Activated T-helper 1 cell treated with anti-CD3 and anti-CD28 coated beads, Interleukin-12 subunit alpha, Interleukin-12 subunit beta, Interleukin-2, Interleukin-4 antibody, amounts not matched to agents 30 ng/mL and 10 ng/mL and 1 ng/mL, durations not matched to agents 14 hours and 24 hours and 36 hours (primary cell): ENCODE measurements around the gene OPCML. TPM values are rescaled to one million over a fixed set of nuclear protein-coding genes. Genes with fewer than 3 reads are reported as not detected.

Experiments used
- DNase-seq: peaks from one replicate; pipeline ENCODE4 v3.0.0; 2021; ENCODE audit warnings: low spot score
- H3K27ac Mint-ChIP-seq: one replicate; pipeline ENCODE4 v1.8.0; 2021; ENCODE audit warnings: mild to moderate bottlenecking, mixed read lengths
- H3K27me3 Mint-ChIP-seq: one replicate; pipeline ENCODE4 v1.8.0; 2022; ENCODE audit warnings: mild to moderate bottlenecking, moderate library complexity, mixed read lengths; ENCODE audit not compliant: insufficient read depth
- H3K36me3 Mint-ChIP-seq: one replicate; pipeline ENCODE4 v1.8.0; 2021; ENCODE audit warnings: low read depth, mixed read lengths
- H3K4me1 Mint-ChIP-seq: one replicate; pipeline ENCODE4 v1.8.0; 2021; ENCODE audit warnings: low read depth, mixed read lengths
- H3K4me3 Mint-ChIP-seq: one replicate; pipeline ENCODE4 v1.8.0; 2021; ENCODE audit warnings: mild to moderate bottlenecking, moderate library complexity, mixed read lengths
- H3K9me3 Mint-ChIP-seq: one replicate; pipeline ENCODE4 v1.8.0; 2021; ENCODE audit warnings: mixed read lengths
- intact Hi-C: fragments of 100-400 bp; cut with micrococcal nuclease; formaldehyde crosslinking; loops from one replicate; pipeline ENCODE4 v1.15.1; 2024
- total RNA-seq: library from RNA; stranded (reverse); gene quantifications from 2 replicates; pipeline ENCODE4 v1.2.3, GENCODE V29; 2022

OPCML gene
- total RNA-seq, 1 donor from 2014 or later: not detected

DNA sequence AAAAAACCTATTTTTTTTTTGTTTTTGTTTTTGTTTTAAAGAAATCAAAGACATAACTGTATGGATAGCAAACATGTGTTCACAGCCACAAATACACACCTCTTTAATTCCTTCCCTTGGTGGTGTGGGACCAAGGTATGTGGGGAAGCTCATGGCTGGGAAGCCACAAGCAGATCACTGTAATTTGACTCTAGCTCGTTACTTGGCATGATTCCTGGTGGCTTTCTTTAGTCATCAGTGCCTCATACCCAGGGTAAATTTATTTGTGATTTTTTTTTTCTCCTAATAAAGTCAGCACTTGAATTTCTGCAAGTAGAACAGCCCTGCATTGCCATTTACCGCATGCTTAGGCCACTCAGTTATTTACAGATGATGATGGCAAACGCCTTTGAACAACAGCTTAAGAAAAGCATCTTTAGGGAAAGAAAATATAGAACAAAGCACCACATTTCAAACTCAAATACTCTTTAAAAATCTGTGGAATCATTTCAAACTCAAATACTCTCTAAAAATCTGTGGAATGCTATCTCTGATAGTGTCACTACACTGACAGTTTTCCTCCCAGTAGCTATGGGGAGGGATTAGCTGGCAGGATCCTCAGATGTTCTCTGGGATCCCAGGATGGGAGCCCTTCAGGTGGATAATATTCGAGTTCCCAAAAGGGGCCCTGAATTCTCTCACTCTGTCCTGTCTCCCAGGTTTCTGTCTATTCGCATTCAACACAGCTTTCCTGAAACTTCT is 687.2 kb downstream of the OPCML start:
- Mint-ChIP-seq H3K27me3 (peaks cover 2% of the 10 kb centered on the region), H3K27ac (no peak overlapping the region), H3K36me3 (no peaks in the 10 kb centered on the region), H3K9me3 (no peaks in the 10 kb centered on the region), H3K4me1 (no peaks in the 10 kb centered on the region), H3K4me3 (no peak overlapping the region)
- intact Hi-C loops: no loop called here
- DNase-seq: no peak

DNA sequence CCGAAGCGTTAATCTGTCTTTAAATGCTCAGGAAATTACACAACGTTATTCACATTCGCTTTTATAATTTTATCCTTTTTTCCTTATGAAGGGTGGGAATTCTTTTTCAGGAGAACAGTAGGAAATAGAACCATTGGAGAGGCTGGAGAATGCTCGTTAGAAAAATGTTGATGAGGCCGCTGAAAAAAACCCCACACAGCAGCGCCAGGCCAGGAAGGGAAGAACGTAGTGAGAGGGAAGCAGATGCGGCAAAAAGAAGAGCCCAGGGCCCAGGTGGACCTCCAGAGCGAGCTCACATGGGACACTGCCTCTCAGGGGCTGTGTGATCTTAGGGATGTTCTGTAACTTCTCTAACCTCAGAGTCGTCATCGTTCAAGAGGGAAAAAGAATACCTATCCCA is 691.6 kb downstream of the OPCML start:
- intact Hi-C loops: no loop called here
- no peak for DNase-seq

DNA sequence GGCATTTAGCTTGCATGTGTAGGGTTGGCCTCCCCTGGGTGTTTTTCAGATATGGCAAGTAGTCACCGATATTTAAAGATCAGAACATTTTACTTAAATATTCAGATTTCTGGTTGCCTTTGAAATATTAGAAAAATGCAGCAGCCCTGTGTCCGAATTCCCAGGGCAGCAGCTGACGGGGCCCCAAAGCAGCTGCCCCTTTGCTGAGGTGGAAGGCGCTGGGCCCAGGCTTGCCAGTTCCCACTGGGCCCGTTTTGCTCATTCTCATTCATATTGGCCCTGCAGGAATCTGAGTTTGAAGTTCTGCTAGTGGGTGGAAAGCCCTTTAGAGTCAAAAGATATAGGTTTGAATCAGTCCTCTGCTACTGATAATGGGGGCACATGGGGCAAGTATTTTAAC is 692.1 kb downstream of the OPCML start:
- Mint-ChIP-seq H3K4me1 (no peaks in the 10 kb centered on the region), H3K27ac (no peak overlapping the region)
- intact Hi-C loops: no loop called here

More for the DNA sequence above, 691.6 kb downstream of the OPCML start:
- Mint-ChIP-seq H3K36me3 (no peaks in the 10 kb centered on the region), H3K4me3 (no peak overlapping the region), H3K27ac (no peak overlapping the region), H3K27me3 (peaks cover 2% of the 10 kb centered on the region), H3K4me1 (no peaks in the 10 kb centered on the region), H3K9me3 (peaks cover 6% of the 10 kb centered on the region)

DNA sequence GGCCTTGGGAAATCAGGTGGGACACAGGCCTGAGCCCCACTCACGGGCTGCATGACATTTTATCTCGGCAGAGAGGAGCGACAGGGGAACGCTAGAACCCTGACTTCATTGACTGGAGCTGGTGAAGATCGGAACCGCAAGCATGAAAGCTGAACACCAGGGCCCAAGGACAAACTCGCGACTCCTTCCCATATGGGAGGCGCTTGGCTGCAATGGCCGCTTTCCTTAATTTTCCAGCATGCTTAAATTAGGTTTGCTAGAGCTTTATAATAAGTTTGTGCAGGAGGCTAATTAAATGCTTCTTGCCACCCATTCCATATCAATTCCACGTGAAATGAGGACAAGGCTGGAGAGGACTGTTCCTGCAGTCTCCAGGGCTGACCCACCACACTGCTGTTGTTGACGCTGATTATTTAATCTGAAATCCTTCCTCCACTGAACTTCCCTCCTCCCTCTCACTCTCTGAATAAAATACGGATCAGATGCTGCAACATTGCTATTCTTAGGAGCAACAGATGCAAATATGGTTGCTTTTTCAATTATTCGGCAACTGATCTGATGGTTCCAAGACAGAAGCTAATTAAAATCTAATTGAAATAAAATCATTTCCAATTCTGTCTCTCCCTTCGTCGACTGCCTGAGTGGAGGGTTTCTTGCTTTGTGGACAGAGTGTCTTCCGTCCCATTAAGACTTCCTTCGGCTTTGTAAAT is 692.9 kb downstream of the OPCML start:
- H3K36me3 Mint-ChIP-seq: no peaks in the 10 kb centered on the region
- intact Hi-C loops: no loop called here
- no peak for DNase-seq
- H3K9me3 Mint-ChIP-seq: peaks cover 6% of the 10 kb centered on the region
- no peak overlapping the region for H3K27ac Mint-ChIP-seq
- no peak overlapping the region for H3K4me3 Mint-ChIP-seq
- H3K27me3 Mint-ChIP-seq: peaks cover 2% of the 10 kb centered on the region
- no peaks in the 10 kb centered on the region for H3K4me1 Mint-ChIP-seq

More for the DNA sequence above, 692.1 kb downstream of the OPCML start:
- H3K27me3 Mint-ChIP-seq: peaks cover 2% of the 10 kb centered on the region
- DNase-seq: no peak
- H3K4me3 Mint-ChIP-seq: no peak overlapping the region
- H3K36me3 Mint-ChIP-seq: no peaks in the 10 kb centered on the region
- peaks cover 6% of the 10 kb centered on the region for H3K9me3 Mint-ChIP-seq

DNA sequence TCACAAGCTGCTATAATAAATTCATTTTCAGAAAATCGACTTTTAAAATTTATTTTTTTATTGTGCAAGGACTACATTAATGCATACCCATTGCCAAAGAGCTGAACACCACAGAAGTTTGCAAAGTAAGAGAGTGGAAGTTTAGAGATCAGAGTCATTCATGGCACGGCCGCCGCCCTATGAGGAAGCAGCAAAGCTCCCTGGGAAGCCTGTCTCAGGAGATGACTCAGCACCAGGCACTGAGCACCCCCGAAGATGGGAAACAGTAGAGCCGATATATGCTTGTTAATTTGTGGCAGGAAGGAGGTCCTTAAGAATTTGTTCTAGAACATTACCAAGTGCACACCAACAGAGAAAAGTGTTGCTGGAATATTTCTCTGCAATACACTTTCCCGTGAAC is 693.7 kb downstream of the OPCML start:
- intact Hi-C loops: no loop called here
- Mint-ChIP-seq H3K36me3 (no peaks in the 10 kb centered on the region), H3K27me3 (peaks cover 2% of the 10 kb centered on the region), H3K4me1 (no peaks in the 10 kb centered on the region), H3K4me3 (no peak overlapping the region), H3K9me3 (peaks cover 6% of the 10 kb centered on the region), H3K27ac (no peak overlapping the region)
- DNase-seq: no peak

DNA sequence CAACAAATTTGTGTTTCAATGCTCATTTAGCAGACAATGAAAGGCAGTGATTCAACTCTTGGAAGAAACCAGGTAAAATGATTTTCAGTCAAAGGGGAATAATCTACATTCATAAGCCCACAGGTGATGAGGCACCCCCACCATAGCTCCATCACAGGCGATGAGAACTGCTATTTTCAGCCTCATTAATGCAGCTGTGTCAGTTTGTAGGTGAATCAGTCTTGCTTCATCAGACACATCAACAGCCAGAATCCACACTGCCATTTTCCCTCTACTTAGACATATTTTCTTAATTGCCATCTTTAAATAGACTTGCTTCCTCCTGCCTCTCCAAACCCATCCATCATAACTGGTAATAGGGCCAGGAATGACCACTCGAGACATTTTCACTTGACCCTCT is 701.0 kb downstream of the OPCML start:
- H3K4me1 Mint-ChIP-seq: no peaks in the 10 kb centered on the region
- H3K27me3 Mint-ChIP-seq: no peaks in the 10 kb centered on the region
- no peak overlapping the region for H3K27ac Mint-ChIP-seq
- no peak overlapping the region for H3K4me3 Mint-ChIP-seq
- no peak for DNase-seq
- no peaks in the 10 kb centered on the region for H3K36me3 Mint-ChIP-seq
- peaks cover under 1% of the 10 kb centered on the region for H3K9me3 Mint-ChIP-seq
- intact Hi-C loops: no loop called here

DNA sequence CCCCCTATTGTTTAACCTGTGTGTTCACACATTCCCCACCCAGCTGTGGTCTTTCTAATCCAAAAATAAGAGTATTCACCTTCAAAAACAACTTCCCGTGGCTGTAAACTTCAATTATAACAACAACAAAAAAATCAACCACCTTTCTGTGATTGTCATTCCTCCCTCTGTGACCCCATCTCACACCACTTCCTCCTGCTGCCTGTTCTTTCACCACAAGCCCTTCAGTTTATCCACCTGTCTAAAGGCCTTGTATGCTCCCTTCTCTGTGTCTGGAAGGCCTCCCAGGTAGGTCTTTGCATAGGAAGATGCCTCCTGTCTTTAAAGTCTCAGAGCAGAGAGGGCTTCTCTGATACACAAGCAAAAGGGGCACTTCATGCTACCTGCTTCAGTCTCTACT is 707.7 kb downstream of the OPCML start:
- no peaks in the 10 kb centered on the region for H3K27me3 Mint-ChIP-seq
- no peak overlapping the region for H3K27ac Mint-ChIP-seq
- no peaks in the 10 kb centered on the region for H3K4me1 Mint-ChIP-seq
- intact Hi-C loops: no loop called here
- no peaks in the 10 kb centered on the region for H3K9me3 Mint-ChIP-seq
- no peak overlapping the region for H3K4me3 Mint-ChIP-seq
- no peak for DNase-seq
- H3K36me3 Mint-ChIP-seq: no peaks in the 10 kb centered on the region

DNA sequence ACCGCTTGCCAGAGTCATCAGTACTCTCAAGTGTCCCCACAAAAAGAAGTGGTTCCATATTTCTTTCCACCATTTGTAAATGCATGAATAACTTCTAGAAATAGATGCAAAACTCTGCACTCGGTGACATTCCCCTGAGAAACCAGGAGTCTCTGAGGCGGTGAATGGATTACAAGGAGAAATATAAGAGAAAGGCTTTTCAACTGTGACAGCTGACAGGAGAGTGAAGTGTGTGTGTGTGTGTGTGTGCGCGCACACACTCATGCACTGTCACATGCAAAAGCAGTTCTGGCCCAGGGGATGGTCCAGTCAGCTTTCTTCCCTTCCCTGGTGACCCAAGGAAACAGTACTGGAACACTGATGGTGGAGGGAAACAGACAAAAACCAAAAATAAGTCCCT is 710.0 kb downstream of the OPCML start:
- Mint-ChIP-seq H3K27ac (no peak overlapping the region), H3K36me3 (no peaks in the 10 kb centered on the region)

DNA sequence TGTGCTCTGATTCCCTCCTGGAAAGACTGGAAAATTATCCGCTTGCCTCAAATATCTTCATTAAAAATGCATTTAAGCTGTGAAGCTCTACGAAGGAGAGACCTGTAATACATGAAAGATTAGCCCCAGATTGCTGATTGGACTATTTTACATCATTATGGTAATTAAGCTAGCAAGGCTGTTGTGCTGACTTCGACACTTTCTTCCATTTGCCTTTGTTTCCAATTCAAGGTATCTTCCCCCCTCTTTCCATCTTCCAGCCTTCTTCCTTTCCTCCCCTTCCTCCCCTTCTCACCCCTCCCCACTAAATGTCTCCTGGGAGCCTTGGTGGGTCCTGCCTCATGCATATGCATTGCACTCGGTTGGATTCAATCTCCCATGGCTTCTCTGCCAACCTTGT is 710.8 kb downstream of the OPCML start:
- DNase-seq: no peak
- H3K27ac Mint-ChIP-seq: no peak overlapping the region
- no peaks in the 10 kb centered on the region for H3K4me1 Mint-ChIP-seq
- intact Hi-C loops: no loop called here
- H3K4me3 Mint-ChIP-seq: no peak overlapping the region
- H3K27me3 Mint-ChIP-seq: no peaks in the 10 kb centered on the region
- H3K36me3 Mint-ChIP-seq: no peaks in the 10 kb centered on the region
- H3K9me3 Mint-ChIP-seq: no peaks in the 10 kb centered on the region

More for the DNA sequence above, 710.0 kb downstream of the OPCML start:
- H3K27me3 Mint-ChIP-seq: no peaks in the 10 kb centered on the region
- H3K9me3 Mint-ChIP-seq: no peaks in the 10 kb centered on the region
- no peak overlapping the region for H3K4me3 Mint-ChIP-seq
- DNase-seq: no peak
- H3K4me1 Mint-ChIP-seq: no peaks in the 10 kb centered on the region
- intact Hi-C loops: no loop called here

DNA sequence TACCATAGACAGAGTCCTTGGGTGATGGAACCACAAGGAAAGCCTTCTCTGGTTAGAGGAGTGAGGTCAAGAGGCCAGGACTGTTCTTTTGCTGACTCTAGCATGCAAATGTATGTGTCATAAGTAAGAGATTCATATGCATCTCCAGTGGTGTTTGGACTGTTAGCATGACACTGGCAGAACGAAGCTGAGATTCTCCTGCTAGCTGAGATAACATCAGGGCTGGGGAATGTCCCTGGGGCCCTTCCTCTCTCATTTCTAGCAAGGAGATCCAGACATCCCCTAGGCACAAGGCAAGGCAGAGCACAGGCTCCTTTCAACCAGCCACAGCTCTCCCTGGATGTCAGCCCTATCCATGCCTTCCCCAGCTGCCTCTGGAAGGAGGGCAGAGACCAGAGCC is 711.3 kb downstream of the OPCML start:
- no peaks in the 10 kb centered on the region for H3K9me3 Mint-ChIP-seq
- intact Hi-C loops: no loop called here
- H3K27ac Mint-ChIP-seq: no peak overlapping the region
- no peaks in the 10 kb centered on the region for H3K27me3 Mint-ChIP-seq
- H3K36me3 Mint-ChIP-seq: no peaks in the 10 kb centered on the region
- H3K4me3 Mint-ChIP-seq: no peak overlapping the region
- DNase-seq: no peak
- no peaks in the 10 kb centered on the region for H3K4me1 Mint-ChIP-seq

DNA sequence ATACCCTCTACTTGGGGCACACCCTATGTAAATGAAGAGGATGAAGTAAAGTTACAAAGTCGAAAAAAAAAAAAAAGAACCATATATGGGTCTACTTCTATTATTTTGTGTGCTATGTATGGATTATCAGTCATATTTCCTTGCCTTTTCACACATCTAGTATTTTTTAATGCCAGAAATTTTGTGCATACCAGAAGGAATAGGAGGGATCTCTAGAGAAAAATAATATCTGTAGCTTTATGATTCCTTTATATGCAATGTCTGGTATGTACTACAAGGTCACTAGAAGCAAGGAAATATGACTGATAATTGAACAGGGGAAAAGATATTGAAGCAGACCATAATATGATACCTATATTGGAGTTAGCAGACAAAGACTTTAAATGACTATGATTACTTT is 713.4 kb downstream of the OPCML start:
- intact Hi-C loops: no loop called here
- Mint-ChIP-seq H3K27ac (no peak overlapping the region), H3K4me3 (no peak overlapping the region), H3K9me3 (no peaks in the 10 kb centered on the region), H3K36me3 (no peaks in the 10 kb centered on the region), H3K4me1 (no peaks in the 10 kb centered on the region), H3K27me3 (no peaks in the 10 kb centered on the region)
- no peak for DNase-seq

DNA sequence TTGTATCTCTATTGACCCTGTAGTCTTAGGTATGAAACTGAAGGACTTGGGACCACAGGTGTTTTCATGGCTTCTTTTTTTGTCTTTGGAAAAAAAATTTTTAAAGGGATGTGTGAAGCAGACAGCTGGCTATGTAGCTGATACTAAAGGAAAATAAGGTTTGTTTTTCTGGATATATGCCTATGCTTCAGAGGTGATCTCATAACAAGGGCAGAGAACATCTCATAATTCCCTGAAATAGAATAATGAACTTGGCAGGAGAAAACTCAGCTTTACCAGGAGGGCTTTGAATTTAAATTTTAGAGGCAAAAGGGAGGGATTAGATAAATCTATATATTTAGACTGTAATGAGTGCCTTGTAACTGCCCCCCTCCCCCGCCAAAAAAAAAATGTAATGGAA is 714.9 kb downstream of the OPCML start:
- Mint-ChIP-seq H3K36me3 (no peaks in the 10 kb centered on the region), H3K4me3 (no peak overlapping the region), H3K27ac (no peak overlapping the region), H3K4me1 (no peaks in the 10 kb centered on the region), H3K27me3 (no peaks in the 10 kb centered on the region), H3K9me3 (no peaks in the 10 kb centered on the region)
- no peak for DNase-seq
- intact Hi-C loops: no loop called here

DNA sequence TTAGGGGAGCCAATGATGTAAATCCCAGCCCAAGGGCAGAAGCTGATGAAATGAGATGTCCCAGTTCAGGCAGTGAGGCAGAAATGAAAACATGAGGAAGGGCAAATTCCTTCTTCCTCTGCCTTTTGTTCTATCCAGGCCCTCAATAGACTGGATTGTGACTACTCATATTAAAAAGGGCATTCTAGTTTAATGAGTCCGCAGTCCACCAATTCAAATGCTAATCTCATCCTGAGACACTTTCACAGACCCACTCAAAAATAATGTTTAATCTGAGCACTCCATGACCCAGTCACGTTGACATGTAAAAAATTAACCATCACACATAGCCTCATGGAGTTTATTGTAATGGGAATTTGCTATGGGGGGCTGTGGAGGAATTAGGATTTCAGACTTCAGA is 717.9 kb downstream of the OPCML start:
- Mint-ChIP-seq H3K36me3 (no peaks in the 10 kb centered on the region), H3K4me3 (no peak overlapping the region), H3K4me1 (no peaks in the 10 kb centered on the region), H3K27me3 (no peaks in the 10 kb centered on the region), H3K27ac (no peak overlapping the region), H3K9me3 (peaks cover 6% of the 10 kb centered on the region)
- no peak for DNase-seq
- intact Hi-C loops: no loop called here
